ENCODE results near the gene TMEM178B.

GRCh38 chr7:141456711-141457110 is 382.8 kb downstream of the TMEM178B start:
- TF ChIP-seq CTCF (IDR thresholded peaks at IDR 0.05 in 4 of 5, conservative IDR thresholded peaks at IDR 0.05 in 1 of 5) (no peak), POLR2A (IDR thresholded peaks at IDR 0.05) (no peak)
